K562 (cell line): Measurements from ENCODE around the gene LIMS2. TPM values are rescaled to one million over a fixed set of nuclear protein-coding genes. Genes with fewer than 3 reads are reported as not detected.

ENCODE experiments used
- MCM7 ChIP-seq, 2 experiments: fragments of 450-650 bp; IDR thresholded peaks; 2 replicates each; pipeline ENCODE4 v1.6.1; 2016 to 2018
- NFIC ChIP-seq: fragments of 450-650 bp; IDR thresholded peaks from 2 replicates; pipeline ENCODE4 v1.6.1; 2017; ENCODE audit warnings: mild to moderate bottlenecking, inconsistent platforms
- POU5F1 ChIP-seq: fragments of 150-350 bp; IDR thresholded peaks from 2 replicates; pipeline ENCODE4 v1.6.1; 2014; ENCODE audit warnings: borderline replicate concordance, low read length, low read depth, mild to moderate bottlenecking; ENCODE audit not compliant: partially characterized antibody
- PRDM10 ChIP-seq: fragments of 450-650 bp; IDR thresholded peaks from 2 replicates; pipeline ENCODE4 v1.6.1; 2018; ENCODE audit not compliant: partially characterized antibody
- RBM15 ChIP-seq: fragments of 200-400 bp; formaldehyde crosslinking; IDR thresholded peaks from 2 replicates; pipeline ENCODE4 v1.6.1; 2018; ENCODE audit warnings: mild to moderate bottlenecking, low read length, moderate library complexity; ENCODE audit not compliant: insufficient read depth
- RBM25 ChIP-seq: fragments of 200-400 bp; formaldehyde crosslinking; IDR thresholded peaks from 2 replicates; pipeline ENCODE4 v1.6.1; 2018; ENCODE audit warnings: low read length, low read depth, moderate library complexity; ENCODE audit not compliant: severe bottlenecking
- SIN3A ChIP-seq, 2 experiments: fragments of 150-350 bp in 1 of 2; IDR thresholded peaks; 2 replicates each; pipeline ENCODE4 v1.6.1; 2011 to 2016; ENCODE audit warnings: borderline replicate concordance in 2 of 2, low read depth in 2 of 2, low read length in 2 of 2, mild to moderate bottlenecking in 2 of 2, moderate library complexity in 2 of 2; ENCODE audit not compliant: control insufficient read depth in 1 of 2
- SMAD1 ChIP-seq: fragments of 150-350 bp; IDR thresholded peaks from 2 replicates; pipeline ENCODE4 v1.6.1; 2014; ENCODE audit warnings: low read length, low read depth; ENCODE audit not compliant: partially characterized antibody
- TSC22D4 ChIP-seq: fragments of 450-650 bp; IDR thresholded peaks from 2 replicates; pipeline ENCODE4 v1.6.1; 2016; ENCODE audit warnings: missing genetic modification characterization, missing biosample characterization, control low read depth
- ZBTB11 ChIP-seq, 3 experiments: fragments of 200-800 bp in 1 of 3; fragments of 250-450 bp in 1 of 3; fragments of 450-650 bp in 1 of 3; sonication (Bioruptor Pico) in 1 of 3; sonication (Bioruptor generic) in 1 of 3; formaldehyde crosslinking in 1 of 3; IDR thresholded peaks; 2 replicates each; pipeline versions ENCODE4 v1.6.1 to v1.8.0; 2016 to 2022; ENCODE audit warnings: mild to moderate bottlenecking in 2 of 3, missing genetic modification characterization in 2 of 3, missing compliant biosample characterization in 1 of 3, moderate library complexity in 1 of 3
- ZNF24 ChIP-seq: fragments of 450-650 bp; IDR thresholded peaks from 2 replicates; pipeline ENCODE4 v1.6.1; 2016
- ZNF384 ChIP-seq: IDR thresholded peaks from 2 replicates; pipeline ENCODE4 v1.6.1; 2012; ENCODE audit warnings: low read depth, low read length, improper control_type of control experiment
- polyA plus RNA-seq, 8 experiments: library from polyadenylated mRNA; depleted of rRNA in 4 of 8; stranded (reverse) in 5 of 8; unstranded in 3 of 8; fragments of >200 nt; fragmentation: Nextera tagmentation in 2 of 8; fragmentation: Illumina TruSeq in 1 of 8; extraction: Ambion mirVana in 2 of 8; extraction: Trizol in 1 of 8; gene quantifications; 2 replicates each; pipeline versions ENCODE4 v1.2.1 to v1.2.3, GENCODE V29; 2011 to 2014; ENCODE audit warnings: inconsistent platforms in 1 of 8, missing spikeins in 1 of 8
- total RNA-seq, 7 experiments: library from RNA; depleted of rRNA in 6 of 7; stranded (reverse); fragments of >200 nt in 6 of 7; fragmentation: Illumina TruSeq in 2 of 7; extraction: Trizol in 2 of 7; gene quantifications; 2 replicates each; pipeline versions ENCODE4 v1.2.1 to v1.2.3, GENCODE V29; 2011 to 2021; ENCODE audit warnings: low replicate concordance in 1 of 7

Gene LIMS2
- total and polyA plus RNA-seq, 9 of the 15 experiments (the other 6 are each of a cell fraction or from before 2014, with no cell fraction given): 0.04 to 0.22 TPM; not detected in 7

GRCh38 chr2:127645395-127646291 is 29.7 kb downstream of the LIMS2 start, which contains the start of gene GPR17 (continued):
- TF ChIP-seq ZBTB11 (CRISPR knock-in tag; IDR thresholded peaks at IDR 0.05): no peak
- no peak for TF ChIP-seq NFIC
- no peak for TF ChIP-seq ZNF384
- no peak for TF ChIP-seq ZNF24
- no peak for TF ChIP-seq RBM25
- no peak for TF ChIP-seq TSC22D4 (tag)
- no peak for TF ChIP-seq POU5F1
- no peak for TF ChIP-seq PRDM10
- TF ChIP-seq RBM15: no peak
- TF ChIP-seq MCM7 (IDR thresholded peaks at IDR 0.05): no peak
- TF ChIP-seq SMAD1: no peak
- no peak for TF ChIP-seq SIN3A (IDR thresholded peaks at IDR 0.05; ENCODE audit: borderline replicate concordance in 2 of 2, control insufficient read depth in 1 of 2, low read depth in 2 of 2, low read length in 2 of 2)
